GM10248 (cell line): Measurements from ENCODE around the gene RAB26.
"Not testable (repeated sequence)": the region's sequence is repeated elsewhere in the genome, so short reads cannot be mapped to it uniquely, and the experiment has no call there.

Experiments
- CTCF ChIA-PET: fragments of 300-600 bp; sonication (Branson Sonifier 250); formaldehyde crosslinking; extraction: SDS; loops from one replicate; lab custom pipeline; 2021; ENCODE audit warnings: antibody characterized with exemption; lab: Yijun Ruan, JAX
- POLR2A ChIA-PET: fragments of 350-650 bp; sonication (Branson Sonifier 250); formaldehyde crosslinking; extraction: SDS; loops from one replicate; lab custom pipeline; 2020; ENCODE audit warnings: antibody characterized with exemption; lab: Yijun Ruan, JAX
- DNase-seq: peaks from one replicate; pipeline ENCODE4 v3.0.0; 2012; ENCODE audit errors: extremely low spot score
- TF ChIP-seq, protein P1 (sequence below): IDR thresholded peaks from 2 replicates; pipeline ENCODE4 v1.5.1; 2012; ENCODE audit warnings: mild to moderate bottlenecking, low read depth; ENCODE audit errors: extremely low read depth, missing control alignments, control extremely low read depth

Gene RAB26

DNA sequence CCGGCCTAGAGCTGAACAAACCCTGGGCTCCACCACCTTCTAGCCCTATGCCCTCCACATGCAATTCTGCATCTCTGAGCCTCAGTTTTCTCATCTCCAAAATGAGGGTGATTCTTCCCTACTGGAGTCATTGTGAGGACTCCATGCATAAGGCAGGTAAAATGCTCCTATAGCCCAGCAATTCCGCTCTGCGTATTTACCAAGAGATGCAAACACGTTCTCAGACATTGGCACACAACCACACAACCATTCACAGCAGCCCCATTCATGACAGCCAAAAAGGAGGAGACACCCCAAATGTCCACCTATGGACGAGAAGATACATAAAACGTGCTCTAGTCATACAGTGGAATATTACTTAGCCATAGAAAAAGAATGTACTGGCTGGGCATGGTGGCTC, 51.9 kb downstream of the RAB26 start:
- DNase-seq: no peak
- CTCF ChIA-PET: interaction anchor here (1.6 kb wide), 1 partner anchor 301 kb away, joined by 3 read pairs; no protein-coding TSS in a partner anchor
- TF ChIP-seq, protein P1, sequence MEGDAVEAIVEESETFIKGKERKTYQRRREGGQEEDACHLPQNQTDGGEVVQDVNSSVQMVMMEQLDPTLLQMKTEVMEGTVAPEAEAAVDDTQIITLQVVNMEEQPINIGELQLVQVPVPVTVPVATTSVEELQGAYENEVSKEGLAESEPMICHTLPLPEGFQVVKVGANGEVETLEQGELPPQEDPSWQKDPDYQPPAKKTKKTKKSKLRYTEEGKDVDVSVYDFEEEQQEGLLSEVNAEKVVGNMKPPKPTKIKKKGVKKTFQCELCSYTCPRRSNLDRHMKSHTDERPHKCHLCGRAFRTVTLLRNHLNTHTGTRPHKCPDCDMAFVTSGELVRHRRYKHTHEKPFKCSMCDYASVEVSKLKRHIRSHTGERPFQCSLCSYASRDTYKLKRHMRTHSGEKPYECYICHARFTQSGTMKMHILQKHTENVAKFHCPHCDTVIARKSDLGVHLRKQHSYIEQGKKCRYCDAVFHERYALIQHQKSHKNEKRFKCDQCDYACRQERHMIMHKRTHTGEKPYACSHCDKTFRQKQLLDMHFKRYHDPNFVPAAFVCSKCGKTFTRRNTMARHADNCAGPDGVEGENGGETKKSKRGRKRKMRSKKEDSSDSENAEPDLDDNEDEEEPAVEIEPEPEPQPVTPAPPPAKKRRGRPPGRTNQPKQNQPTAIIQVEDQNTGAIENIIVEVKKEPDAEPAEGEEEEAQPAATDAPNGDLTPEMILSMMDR: no peak
- POLR2A ChIA-PET: no interaction called here

DNA sequence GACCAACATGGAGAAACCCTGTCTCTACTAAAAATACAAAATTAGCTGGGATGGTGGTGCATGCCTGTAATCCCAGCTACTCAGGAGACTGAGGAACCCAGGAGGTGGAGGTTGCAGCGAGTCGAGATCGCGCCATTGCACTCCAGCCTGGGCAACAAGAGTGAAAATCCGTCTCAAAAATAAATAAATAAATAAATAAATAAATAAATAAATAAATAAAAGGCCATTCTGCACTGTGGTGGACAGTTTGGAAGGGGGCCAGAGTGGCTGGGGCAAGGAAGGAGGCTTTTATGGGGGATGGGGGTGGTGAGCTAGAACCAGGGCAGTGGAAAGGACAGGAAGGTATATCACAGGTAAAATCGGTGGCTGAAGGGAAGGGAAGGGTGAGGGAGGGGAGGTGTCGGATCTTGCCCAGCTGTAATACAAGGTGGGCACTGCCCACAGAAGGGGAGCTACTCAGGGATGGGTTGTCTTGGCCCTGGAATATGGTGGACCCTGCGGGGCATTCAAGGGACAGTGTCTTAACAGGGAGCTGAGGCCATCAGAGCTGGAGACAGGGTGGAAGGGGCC, 54.8 kb downstream of the RAB26 start:
- ChIA-PET CTCF (interaction anchor here (1.0 to 1.7 kb wide), 3 partner anchors 8 to 48 kb away, joined by 3 to 16 read pairs (median 6); partner anchors contain the start of genes ECI1 and TRAF7), POLR2A (interaction anchor here (0.5 to 1.2 kb wide), 3 partner anchors 12 to 49 kb away, joined by 3 to 5 read pairs (median 4); partner anchors contain the start of genes PGP and TRAF7)
- not testable (repeated sequence) for DNase-seq
